GM19372 (cell line): Measurements from ENCODE around the gene GJB6.

Experiments
- ATAC-seq: cut with Tn5 transposase; IDR thresholded peaks from one replicate; pipeline ENCODE4 v1.9.1; 2021; ENCODE audit warnings: mild to moderate bottlenecking, low read depth, moderate library complexity; ENCODE audit not compliant: unreplicated experiment

GJB6 gene

GRCh38 chr13:20190481-20191310 lies 41.4 kb downstream of the GJB6 start:
- no peak for ATAC-seq

- no peak for ATAC-seq
Measured at GRCh38 chr13:20190076-20190475, 42.0 kb downstream of the GJB6 start.

GRCh38 chr13:20188667-20189553 lies 43.2 kb downstream of the GJB6 start:
- ATAC-seq: no peak

GRCh38 chr13:20186771-20187170 lies 45.3 kb downstream of the GJB6 start:
- no peak for ATAC-seq

GRCh38 chr13:20185366-20186056 lies 46.6 kb downstream of the GJB6 start:
- ATAC-seq: no peak

- ATAC-seq: no peak
Measured at GRCh38 chr13:20182231-20182846, 49.8 kb downstream of the GJB6 start.

- no peak for ATAC-seq
Measured at GRCh38 chr13:20181188-20181587, 50.9 kb downstream of the GJB6 start.

GRCh38 chr13:20178156-20178555 lies 54.0 kb downstream of the GJB6 start:
- no peak for ATAC-seq

- ATAC-seq: no peak
Measured at GRCh38 chr13:20177049-20177831, 54.9 kb downstream of the GJB6 start.

- no peak for ATAC-seq
Measured at GRCh38 chr13:20175907-20176652, 56.0 kb downstream of the GJB6 start.

GRCh38 chr13:20175406-20175794 lies 56.7 kb downstream of the GJB6 start:
- no peak for ATAC-seq

- ATAC-seq: peak; percentile 82
Measured at GRCh38 chr13:20174656-20175405, 57.3 kb downstream of the GJB6 start.

GRCh38 chr13:20173116-20173746 lies 58.9 kb downstream of the GJB6 start:
- ATAC-seq: no peak
